Stimulated activated CD8-positive, alpha-beta memory T cell treated with anti-CD3 and anti-CD28 coated beads, Interleukin-4, amount 100 ng/mL, for 24 hours (primary cell): ENCODE results near the gene TOGARAM2.
"Not testable (repeated sequence)": the region's sequence is repeated elsewhere in the genome, so short reads cannot be mapped to it uniquely, and the experiment has no call there.

ENCODE experiments used
- DNase-seq: peaks from one replicate; pipeline ENCODE4 v3.0.0-alpha.2; 2020; ENCODE audit warnings: low read depth

TOGARAM2 gene

DNA sequence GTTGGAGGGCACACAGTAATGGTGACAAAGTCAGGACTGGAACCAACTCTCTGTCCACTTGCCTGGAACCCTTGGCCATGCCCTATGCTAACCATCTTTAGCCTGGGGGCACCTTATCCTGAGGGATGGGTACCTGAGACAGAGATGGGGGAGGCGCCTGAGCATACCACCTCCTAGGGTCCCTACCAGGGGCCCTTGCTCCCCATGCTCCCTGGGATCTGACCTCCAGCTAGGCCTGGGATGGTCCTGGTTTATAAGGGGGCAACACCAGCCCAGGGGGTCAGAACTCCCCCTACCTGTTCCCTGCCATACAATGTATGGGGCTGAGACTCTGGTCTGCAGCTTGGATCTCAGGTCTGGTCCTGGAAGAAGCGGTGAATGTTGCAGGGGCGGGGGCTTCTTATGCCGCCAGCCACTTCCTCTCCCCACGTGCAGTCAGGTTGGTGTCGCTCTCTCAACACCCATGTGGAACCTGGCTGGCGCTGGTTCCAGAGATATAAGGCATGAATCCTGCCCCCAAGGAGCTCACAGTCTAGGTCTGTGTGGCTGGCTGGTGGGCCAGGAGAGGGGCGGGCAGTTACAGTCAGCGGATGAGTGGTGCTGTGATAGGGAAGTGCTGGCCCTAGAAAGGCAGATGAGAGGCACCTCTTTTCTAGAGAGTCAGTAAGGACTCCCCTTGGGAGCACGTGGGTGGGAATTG is 3.8 kb upstream of the TOGARAM2 start:
- DNase-seq: no peak

DNA sequence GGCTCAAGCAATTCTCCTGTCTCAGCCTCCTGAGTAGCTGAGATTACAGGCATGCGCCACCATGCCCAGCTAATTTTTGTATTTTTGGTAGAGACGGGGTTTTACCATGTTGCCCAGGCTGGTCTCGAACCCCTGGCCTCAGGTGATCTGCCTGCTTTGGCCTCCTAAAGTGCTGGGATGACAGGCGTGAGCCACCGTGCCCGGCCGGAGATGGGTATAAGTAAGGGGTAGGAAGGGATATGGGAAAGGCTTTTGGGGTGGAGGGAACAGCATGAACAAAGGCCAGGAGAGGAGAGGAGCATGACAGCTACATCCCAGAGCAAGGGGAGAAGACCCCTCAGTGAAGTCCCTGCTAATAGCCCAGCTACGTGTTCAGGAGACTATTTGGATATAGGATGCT is 3.1 kb upstream of the TOGARAM2 start:
- DNase-seq: not testable (repeated sequence)

DNA sequence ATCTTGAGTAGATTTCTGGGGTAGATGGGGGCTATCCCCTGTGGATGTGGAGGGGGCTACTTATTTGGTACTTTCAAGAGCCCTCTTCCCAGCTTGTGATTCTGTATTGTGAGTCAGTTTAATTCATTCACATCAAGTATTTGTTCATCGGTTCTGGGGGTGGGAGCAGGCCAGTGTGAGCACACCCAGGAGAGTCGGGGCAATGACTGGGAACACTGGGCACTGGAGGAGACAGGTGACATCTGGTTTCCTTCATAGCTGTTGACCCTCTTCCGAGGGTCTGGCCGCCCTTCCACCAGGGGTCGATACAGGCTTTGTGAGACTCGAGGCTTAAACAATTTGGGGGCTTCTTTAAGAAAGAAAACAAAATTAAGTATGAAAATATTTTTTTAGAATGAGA is 2.5 kb upstream of the TOGARAM2 start:
- DNase-seq: no peak

DNA sequence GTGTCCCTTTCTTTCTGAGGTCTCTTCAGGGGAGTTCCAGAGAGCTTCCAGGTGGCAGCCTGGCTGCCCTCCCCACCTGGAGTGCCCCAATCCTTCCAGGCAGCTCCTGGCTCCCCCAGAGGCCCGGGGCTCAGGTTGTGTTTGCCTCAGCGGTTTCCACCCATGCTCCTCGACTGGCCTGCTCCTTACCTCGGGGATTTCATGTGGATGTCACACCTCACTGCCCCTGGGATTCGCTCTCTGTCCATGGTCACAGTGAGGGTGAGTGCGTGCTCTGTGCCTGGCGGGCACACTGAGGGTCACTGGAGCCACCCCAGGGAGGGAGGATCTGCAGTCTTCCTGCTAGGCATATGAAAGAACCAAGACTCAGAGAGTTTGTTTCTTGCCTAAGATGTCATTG is 2.1 kb upstream of the TOGARAM2 start:
- no peak for DNase-seq

DNA sequence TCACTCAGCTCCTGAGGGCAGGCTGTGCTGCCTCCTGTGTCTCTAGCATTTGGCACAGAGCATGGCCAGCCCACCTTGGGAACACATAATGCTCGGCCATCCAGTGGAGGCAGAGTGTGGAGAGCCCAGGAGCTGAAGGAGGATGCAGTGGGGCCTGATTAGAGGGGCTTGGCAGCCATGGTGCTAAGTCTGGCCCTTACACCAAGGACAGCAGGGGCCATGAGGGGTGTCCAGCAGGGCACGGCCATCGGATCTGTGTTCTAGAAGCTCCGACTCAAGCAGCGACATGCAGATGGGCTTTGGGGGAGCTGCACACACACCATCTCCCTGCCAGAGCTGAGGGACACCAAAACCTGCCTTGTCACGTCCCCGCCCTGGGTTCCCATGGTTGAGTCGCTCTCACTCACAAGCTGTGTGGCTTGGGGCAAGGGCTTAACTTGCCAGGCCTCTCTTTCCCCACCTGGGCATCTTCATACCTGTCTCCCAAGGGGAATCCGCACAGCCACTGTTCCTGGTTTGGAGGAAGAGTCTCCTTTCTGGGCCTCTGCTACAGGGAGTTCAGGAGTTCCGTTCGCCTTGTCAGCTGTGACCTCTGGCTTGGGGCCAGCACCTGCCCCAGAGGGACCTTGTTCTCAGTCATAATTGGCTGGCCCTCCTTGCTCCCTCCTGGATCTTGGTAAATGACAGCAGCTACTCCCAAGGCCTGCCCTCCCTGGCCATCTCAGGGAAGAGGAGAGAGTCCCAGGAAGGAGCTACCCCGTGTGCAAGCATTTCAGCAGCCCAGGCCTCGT is 1.3 kb upstream of the TOGARAM2 start:
- DNase-seq: no peak

DNA sequence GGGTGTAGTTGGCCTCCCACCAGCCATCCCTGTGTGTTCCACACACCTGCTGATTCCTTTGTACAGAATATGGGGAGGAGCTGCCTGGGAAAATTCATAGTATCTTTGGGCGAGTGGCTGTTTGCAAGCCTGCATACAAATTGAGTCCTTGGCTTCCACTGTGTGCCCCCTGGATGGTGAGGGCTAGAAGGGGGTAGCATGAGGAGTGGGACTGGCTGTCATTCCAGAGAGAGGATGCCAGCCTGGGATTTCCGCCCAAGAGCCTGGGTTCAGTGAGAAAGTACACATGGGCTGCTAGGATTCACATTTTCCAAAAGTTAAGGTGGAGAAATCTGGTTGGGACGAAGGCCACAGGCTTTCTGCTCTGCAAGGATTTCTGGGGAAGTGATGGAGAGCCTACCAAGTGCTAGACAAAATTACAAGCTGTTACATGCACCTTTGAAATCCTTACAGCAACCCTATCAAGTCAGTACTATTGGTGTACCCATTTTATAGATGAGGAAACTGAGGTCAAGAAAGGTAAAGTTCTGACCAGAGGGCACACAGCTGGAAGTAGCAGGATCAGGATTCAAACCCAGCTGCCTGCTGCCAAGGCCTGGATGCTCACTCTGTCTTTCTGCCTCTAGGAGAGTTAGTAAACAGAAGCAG is 606 bp upstream of the TOGARAM2 start:
- no peak for DNase-seq

DNA sequence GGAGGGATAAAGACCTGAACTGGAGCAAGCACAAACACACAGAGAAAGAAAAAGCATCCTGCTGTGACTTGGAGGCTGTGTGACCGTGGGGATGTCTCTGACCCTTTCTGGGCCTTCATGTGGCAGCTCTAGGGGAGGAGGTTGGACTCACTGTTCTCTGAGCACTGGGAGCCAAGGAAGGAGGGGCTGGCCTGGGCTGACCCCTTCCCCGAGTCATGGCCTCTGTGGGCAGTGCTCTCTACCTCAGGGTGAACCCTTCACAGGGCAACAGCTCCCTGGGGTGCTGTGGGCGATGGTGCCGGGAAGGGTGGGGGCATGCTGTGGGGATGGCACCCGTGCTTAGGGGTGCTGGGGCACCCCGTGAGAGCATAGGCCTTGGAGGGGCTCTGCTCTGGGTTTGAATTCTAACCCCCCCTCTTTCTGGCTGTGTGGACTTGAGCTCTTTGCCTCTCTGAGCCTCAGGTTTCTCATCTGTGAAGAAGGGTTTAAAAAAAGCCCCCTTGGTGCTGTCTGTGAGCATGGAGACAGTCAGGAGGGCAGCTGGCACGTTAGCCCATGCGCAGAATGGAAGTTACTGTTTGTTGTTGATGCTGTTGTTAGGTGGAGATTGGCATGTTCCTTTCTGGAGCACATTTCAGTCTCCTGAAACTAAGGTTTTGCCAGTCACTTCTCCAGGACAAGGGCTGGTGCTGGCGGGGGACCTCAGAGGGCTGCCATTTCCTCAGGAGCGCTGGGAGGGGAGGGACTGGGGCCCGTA is 700 bp downstream of the TOGARAM2 start:
- no peak for DNase-seq

DNA sequence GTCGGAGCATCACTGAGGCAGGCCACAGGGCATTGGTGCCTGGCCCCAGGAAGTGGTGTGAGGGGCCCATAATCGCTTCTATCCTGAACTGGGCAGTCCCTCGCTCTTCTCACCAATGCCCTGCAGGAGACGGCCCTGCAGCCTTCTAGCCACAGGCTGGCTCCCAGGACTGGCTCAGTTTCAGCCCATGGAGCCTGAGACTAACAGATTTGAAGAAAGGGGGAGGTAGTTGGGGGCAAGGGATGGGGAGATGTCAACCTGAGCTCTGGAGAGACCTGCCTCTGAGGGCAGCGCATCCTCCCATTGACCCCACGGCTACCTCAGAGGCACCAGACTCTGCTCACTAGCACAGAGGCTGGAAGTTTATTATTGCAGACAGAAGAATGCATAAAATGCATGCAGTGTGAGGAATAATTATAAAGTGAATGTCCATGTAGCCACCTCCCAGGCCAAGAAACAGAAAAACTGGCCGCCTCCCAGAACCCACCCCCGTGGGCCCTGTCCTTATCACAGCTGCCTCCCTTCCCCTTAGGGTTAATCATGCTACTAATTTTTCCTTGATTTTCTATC is 1.4 kb downstream of the TOGARAM2 start:
- no peak for DNase-seq

DNA sequence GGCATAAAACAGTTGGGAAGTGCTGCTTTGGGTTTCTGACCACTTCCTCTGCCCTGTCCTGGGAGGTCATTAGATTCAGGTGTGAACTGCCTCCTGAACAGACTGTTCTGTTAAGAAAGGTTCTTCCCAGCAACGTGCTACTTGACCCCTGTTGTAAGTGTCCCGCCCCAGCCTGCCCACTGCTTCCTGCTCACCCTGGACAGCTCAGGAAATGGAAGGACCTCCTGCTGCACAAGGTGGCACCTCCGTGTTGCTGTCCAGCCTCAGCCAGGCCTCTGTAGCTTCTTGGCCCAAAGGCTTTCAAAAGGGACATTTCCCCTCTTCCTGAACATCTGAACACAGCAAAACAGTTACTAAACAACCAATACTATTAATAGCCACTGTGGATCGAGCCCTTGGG is 5.3 kb downstream of the TOGARAM2 start:
- no peak for DNase-seq

DNA sequence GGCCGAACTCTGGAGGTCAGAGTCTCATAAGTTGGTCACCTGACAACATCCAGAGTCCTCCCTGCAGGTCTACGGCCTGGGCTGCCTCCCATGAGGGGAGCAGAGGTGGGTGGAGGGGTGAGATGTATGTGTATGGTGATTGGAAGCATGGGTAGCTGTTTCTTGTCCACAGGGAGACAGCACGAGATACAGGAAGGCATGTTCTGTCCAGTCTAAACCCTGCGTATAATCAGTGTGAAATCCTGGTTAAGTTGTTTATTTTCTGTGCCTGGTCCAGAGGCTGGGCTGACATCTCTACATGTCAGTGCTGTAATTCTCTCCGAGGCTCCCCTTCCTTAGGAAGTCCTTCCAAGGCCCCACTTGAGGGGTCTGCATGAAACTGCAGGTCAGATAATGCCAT is 8.9 kb downstream of the TOGARAM2 start:
- no peak for DNase-seq

DNA sequence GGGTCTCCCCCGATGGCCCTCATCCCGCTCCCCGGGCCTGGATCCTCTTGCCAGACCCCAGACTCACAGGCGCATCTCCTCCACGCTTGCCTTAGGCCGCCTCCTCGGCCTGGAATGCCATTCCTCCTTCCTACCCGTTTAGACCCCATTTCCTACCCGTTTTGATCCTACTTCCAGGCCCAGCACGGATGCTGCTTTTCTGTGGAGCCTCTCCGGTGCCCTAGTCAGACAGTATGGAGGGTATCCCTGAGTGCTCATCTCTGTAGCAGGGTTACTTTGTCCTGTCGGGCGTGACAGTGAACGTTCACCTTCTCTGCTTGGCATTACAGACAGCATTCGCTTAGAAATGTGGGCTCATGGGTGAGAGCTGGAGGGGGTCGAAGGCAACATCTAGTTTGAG is 9.3 kb downstream of the TOGARAM2 start:
- no peak for DNase-seq

DNA sequence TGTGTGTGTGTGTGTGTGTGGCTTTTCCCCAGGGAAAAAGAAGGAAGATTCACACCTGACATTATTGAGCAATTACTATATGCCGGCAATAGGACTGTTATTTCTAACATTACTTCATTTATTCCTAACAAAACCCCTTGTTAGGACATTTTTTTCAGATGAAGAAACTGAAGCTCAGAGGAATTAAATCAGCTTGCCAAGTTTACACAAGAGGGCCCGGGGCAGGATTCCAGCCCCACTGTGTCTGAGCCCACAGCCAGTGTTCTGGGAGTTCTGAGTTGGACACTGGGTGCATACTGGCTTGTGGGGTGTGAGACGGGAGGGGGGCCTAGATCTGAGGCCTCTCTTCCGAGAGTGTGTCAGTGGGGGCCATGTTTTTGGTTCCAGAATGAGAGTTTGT is 9.9 kb downstream of the TOGARAM2 start:
- no peak for DNase-seq

DNA sequence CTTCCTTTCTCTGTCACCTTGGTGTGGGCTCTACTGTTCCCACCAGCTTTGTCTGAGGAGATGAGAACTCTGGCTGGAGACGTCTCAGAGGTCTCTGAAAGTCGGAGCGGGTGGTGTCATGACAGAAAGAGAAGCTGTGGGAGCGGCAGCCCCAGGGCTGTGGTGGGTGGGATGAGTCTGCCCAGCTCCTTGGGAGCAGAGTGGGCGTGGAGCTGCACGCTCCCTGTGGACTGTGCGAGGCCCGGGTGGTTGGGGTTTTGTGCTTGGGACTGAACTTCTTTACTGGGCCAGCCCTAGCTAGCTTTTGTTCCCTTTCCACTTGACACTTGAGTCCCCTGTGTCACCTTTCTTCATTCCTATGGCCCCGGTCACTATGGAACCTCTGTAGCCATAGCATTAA is 10.4 kb downstream of the TOGARAM2 start:
- no peak for DNase-seq

DNA sequence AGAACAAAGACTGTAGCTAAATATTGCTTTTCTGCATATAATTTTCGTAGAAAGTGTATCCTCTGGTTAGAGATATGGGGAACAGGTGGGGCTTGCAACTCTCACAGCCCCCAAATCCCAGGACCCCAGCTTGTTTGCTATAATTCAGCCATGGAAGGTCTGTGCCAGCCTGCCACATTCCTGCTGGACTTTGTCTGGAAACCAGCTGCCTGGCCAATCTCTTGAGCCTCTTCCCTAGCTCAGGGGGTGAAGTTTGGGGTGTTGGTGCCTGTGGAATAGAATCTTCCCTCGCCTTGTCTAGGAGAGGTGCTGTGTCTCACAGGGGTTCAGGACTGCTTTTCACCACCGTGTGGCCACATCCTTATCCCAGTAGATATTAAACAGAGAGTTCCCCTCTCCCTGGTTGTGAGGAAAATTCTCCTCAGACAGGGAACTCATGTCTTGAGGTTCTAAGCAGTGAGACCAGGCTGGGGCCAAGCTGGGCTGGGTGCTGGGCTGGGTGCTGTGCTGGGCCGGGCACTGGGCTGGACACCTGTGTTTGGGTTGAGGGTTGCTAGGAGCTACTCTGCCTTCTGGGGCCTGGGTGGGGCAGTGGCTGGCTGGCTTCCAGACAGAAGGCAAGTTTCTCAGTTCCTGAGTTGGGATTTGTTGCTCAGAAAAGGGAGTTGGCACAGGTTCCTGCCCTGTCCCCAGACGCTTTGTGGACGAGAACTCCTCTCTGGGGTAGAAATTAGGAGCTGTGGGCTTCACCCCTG is 12.3 kb downstream of the TOGARAM2 start:
- DNase-seq: no peak

DNA sequence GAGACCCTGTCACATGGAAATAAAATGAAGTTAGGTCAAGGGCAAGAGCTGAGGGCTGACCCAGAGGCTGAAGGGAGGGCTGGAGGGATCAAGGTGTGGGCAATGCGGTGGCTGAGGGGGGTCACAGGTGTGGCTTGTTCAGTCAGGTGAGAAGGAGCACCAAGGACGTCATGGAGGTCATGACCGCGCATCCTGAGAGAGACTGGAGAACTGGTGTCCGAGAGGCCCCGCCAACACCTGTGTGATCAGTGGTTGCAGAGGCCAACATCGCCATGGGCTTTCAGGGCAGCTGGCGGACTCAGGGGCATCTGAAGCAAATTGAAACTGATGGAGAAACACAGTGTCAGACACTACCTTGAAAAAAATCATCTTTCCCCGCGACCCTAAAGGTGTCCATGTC is 13.0 kb downstream of the TOGARAM2 start:
- DNase-seq: no peak

DNA sequence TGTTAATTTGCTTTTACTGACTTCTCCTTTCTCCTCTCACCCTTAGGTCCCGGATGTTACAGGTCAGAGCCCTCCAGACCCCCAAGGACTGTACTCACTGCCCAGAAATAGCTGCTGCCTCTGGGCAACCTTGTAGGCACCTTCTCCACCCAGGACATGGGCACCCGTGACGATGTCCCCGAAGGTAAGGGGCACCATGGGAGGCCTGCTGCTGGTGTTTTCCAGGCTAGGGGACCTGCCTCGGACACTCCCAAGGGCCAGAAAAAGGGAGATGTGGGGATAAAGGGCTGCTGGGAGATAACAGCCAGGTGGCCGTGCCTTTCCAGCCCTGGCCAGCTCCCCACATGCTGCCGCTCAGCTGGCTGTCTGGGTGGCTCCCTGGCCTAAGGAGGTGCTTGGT is 13.6 kb downstream of the TOGARAM2 start:
- DNase-seq: no peak

DNA sequence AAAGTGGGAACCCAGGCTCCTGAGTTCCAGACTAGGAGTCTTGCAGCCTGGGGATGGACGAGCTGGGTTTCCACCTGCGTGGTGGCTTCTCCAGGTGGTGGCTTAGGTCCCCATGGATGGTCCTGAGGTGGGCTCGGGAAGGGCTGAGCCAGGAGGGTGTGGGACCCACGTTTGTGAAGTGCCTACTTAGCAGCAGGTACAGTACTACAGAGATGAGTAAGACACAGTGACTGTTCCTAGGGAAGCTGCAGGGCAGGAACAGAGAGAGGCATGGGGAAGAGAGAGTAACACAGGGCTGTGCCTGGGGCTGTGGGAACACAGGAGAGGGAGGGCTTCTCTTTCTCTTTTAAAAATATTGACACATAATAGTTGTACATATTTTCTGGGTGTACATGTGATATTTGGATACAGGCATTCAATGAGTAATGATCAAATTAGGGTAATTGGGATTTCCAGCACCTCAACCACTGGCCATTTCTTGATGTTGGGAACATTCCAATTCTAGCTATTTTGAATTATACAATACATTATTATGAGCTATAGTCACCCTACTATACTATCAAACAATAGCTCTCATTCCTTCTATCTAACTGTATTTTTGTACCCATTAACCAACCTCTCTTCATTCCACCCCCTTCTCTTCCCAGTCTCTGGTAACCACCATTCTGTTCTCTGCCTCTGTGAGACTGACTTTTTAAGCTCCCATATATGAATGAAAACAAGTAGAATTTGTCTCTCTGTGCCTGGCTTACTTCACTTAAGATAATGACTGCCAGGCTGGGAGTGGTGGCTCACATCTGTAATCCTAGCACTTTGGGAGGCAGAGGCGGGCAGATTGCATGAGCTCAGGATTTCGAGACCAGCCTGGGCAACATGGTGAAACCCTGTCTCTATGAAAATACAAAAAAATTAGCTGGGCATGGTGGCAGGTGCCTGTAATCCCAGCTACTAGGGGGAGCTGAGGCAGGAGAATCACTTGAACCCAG is 15.0 kb downstream of the TOGARAM2 start:
- no peak for DNase-seq

DNA sequence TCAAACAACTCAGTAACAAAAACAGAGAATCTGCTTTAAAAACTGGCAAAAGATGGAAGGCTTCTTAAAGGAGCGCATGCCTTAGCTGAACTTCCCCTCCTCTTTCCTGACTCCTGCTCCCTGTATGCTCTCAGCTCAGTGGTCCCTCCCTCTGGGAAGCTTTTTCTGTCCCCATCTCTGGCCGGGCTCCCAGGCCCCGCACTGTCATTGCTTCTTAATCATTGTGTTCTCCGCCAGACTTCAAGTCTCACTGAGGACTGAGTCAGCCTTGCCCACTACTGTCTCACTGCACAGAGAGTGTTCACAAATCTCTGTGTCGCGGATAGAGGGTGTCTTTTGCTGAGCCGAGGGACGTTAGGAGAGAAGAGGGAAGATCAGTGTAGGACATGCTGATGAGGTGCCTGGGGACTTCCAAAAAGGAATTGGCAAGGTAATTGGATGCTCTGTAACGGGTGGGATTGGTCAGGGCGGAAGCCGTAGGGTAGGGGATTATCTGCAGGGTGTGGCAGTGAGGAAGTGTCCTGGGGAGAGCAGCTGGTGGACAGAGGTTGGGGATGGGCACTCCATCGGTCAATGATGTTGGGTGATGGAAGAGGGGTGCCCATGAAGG is 16.2 kb downstream of the TOGARAM2 start:
- DNase-seq: no peak

DNA sequence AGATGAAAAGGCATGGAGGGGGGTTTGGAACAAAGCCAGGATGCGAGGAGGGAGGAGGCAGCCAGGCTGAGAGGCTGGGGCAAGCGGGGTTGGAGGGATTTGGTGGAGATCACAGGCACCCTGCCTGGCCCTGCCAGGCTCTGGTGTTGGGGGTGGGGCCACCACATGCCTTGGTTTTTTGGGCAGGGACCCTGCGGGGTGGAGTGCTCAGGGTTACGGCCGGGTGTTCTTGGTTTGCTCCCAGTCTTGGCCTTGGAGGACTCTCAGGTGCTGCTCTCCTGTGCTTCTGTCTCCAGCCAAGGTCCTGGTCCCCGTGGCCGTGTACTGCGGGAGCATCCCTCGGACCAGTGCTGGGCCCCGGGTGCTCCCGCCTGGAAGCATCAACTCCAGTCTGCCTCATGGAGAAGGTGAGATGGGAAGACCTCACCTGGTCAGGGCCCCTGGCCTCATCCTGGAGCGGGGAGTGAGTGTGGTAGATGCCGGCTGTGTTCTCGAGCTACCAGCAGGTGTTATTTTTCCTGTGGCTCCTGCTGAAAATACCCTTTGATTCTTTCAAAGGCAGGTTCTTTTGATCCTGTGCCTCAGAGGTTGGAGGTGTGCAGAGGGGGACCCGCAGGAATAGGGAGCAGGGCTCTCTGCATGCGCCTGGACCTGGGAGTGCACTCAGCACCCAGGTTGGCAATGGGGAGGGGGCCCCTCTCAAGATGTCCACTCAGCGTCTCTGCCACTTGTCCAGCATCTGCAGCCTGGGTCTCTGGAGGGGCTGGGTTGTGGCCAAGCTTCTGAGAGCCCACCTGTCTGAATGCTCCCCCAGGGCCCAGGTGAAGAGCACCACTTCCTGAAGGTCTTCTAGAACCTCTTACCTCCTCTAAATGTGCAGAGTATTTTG is 17.0 kb downstream of the TOGARAM2 start:
- DNase-seq: no peak
